Fibroblast of lung (primary cell): ENCODE data around the gene OR10H1. TPM values are rescaled to one million over a fixed set of nuclear protein-coding genes. Genes with fewer than 3 reads are reported as not detected.

Source experiments
- DNase-seq, 2 donors: peaks; one replicate each; pipeline versions ENCODE4 v3.0.0 to v3.0.0-alpha.2; 2010; ENCODE audit warnings: low read depth in 2 of 2
- H2AFZ ChIP-seq: 2 replicates; pipeline ENCODE4 v1.5.1; 2012; ENCODE audit warnings: low read length, control low read depth, inconsistent platforms
- H3K27ac ChIP-seq: 2 replicates; pipeline ENCODE4 v1.5.1; 2011; ENCODE audit warnings: low read length, control low read depth; ENCODE audit not compliant: insufficient read depth
- H3K27me3 ChIP-seq: 2 replicates; pipeline ENCODE4 v1.5.1; 2011; ENCODE audit warnings: mild to moderate bottlenecking, low read length; ENCODE audit not compliant: control insufficient read depth, insufficient read depth
- H3K36me3 ChIP-seq: 2 replicates; pipeline ENCODE4 v1.5.1; 2011; ENCODE audit warnings: low read length; ENCODE audit not compliant: control insufficient read depth, insufficient read depth
- H3K4me1 ChIP-seq: 2 replicates; pipeline ENCODE4 v1.5.1; 2011; ENCODE audit warnings: low read length; ENCODE audit not compliant: control insufficient read depth, insufficient read depth; ENCODE audit errors: extremely low read depth
- H3K4me2 ChIP-seq: 2 replicates; pipeline ENCODE4 v1.5.1; 2011; ENCODE audit warnings: low read length, control low read depth; ENCODE audit not compliant: insufficient read depth; ENCODE audit errors: extremely low read depth
- H3K4me3 ChIP-seq, 4 experiments: fragments of 200-600 bp in 1 of 4; sonication (generic) in 1 of 4; replicated peaks in 1 of 4; 2 replicates each; pipeline ENCODE4 v1.5.1; 2011 to 2016; ENCODE audit warnings: low read length in 4 of 4, low read depth in 3 of 4, mild to moderate bottlenecking in 3 of 4, control low read depth in 2 of 4, inconsistent platforms in 1 of 4, mixed read lengths in 1 of 4; ENCODE audit not compliant: insufficient read depth in 1 of 4; ENCODE audit errors: control extremely low read depth in 1 of 4
- H3K79me2 ChIP-seq: 2 replicates; pipeline ENCODE4 v1.5.1; 2012; ENCODE audit warnings: mild to moderate bottlenecking, low read length, inconsistent platforms; ENCODE audit not compliant: control insufficient read depth, insufficient read depth
- H3K9ac ChIP-seq: 2 replicates; pipeline ENCODE4 v1.5.1; 2011; ENCODE audit warnings: mild to moderate bottlenecking, low read length, control low read depth; ENCODE audit not compliant: insufficient read depth
- H3K9me3 ChIP-seq: 2 replicates; pipeline ENCODE4 v1.5.1; 2012; ENCODE audit warnings: low read depth, low read length; ENCODE audit not compliant: control insufficient read depth, insufficient read depth
- H4K20me1 ChIP-seq: 2 replicates; pipeline ENCODE4 v1.5.1; 2011; ENCODE audit warnings: low read length; ENCODE audit not compliant: control insufficient read depth, insufficient read depth; ENCODE audit errors: extremely low read depth
- CTCF ChIP-seq, 2 donors: IDR thresholded peaks in 1 of 2; conservative IDR thresholded peaks in 1 of 2; 1 replicate in 1 of 2; 2 replicates in 1 of 2; pipeline ENCODE4 v1.5.1; 2011 to 2012; ENCODE audit warnings: low read length in 2 of 2, control low read depth in 1 of 2, inconsistent platforms in 1 of 2, low read depth in 1 of 2, mild to moderate bottlenecking in 1 of 2
- EZH2 ChIP-seq: IDR thresholded peaks from 2 replicates; pipeline ENCODE4 v1.5.1; 2012; ENCODE audit warnings: low read length, control low read depth, mild to moderate bottlenecking; ENCODE audit errors: missing control alignments
- polyA plus RNA-seq, 2 donors: library from polyadenylated mRNA; depleted of rRNA in 1 of 2; stranded (reverse) in 1 of 2; unstranded in 1 of 2; fragments of >200 nt; gene quantifications; 2 replicates each; pipeline ENCODE4 v1.2.1, GENCODE V29; 2011 to 2012; ENCODE audit warnings: missing spikeins in 1 of 2
- total RNA-seq: library from RNA; depleted of rRNA; stranded (reverse); fragments of >200 nt; gene quantifications from 2 replicates; pipeline ENCODE4 v1.2.1, GENCODE V29; 2014

OR10H1 gene
- total and polyA plus RNA-seq, 2 donors (not counting 1 experiment from before 2014, with no cell fraction given): not detected

GRCh38 chr19:15779756-15780476 is 35.5 kb downstream of the OR10H1 start:
- no peak overlapping the region for H2AFZ ChIP-seq
- H3K27ac ChIP-seq: no peak overlapping the region
- H3K9me3 ChIP-seq: no peaks in the 10 kb centered on the region
- TF ChIP-seq CTCF (conservative IDR thresholded peaks at IDR 0.05 in 1 of 2, IDR thresholded peaks at IDR 0.05 in 1 of 2; ENCODE audit: low read depth in 1 of 2, low read length in 2 of 2) (no peak), EZH2 (no peak)
- no peaks in the 10 kb centered on the region for H3K36me3 ChIP-seq
- H3K4me3 ChIP-seq: no peak overlapping the region
- no peak overlapping the region for H3K4me2 ChIP-seq
- peak in 1 of 2 donors; percentile 18 for DNase-seq
- H3K9ac ChIP-seq: no peak overlapping the region
- no peaks in the 10 kb centered on the region for H3K4me1 ChIP-seq
- no peaks in the 10 kb centered on the region for H3K27me3 ChIP-seq
- H3K79me2 ChIP-seq: no peaks in the 10 kb centered on the region
- no peaks in the 10 kb centered on the region for H4K20me1 ChIP-seq

GRCh38 chr19:15776991-15777970 is 38.2 kb downstream of the OR10H1 start:
- Histone ChIP-seq H4K20me1 (no peaks in the 10 kb centered on the region), H3K4me1 (no peaks in the 10 kb centered on the region), H3K36me3 (no peaks in the 10 kb centered on the region), H2AFZ (no peak overlapping the region), H3K4me2 (no peak overlapping the region), H3K9ac (no peak overlapping the region), H3K79me2 (no peaks in the 10 kb centered on the region), H3K27ac (no peak overlapping the region), H3K9me3 (no peaks in the 10 kb centered on the region), H3K27me3 (no peaks in the 10 kb centered on the region), H3K4me3 (no peak overlapping the region)
- DNase-seq: no peak
- TF ChIP-seq EZH2 (no peak), CTCF (conservative IDR thresholded peaks at IDR 0.05 in 1 of 2, IDR thresholded peaks at IDR 0.05 in 1 of 2; ENCODE audit: low read depth in 1 of 2, low read length in 2 of 2) (no peak)

GRCh38 chr19:15776264-15776663 is 39.2 kb downstream of the OR10H1 start:
- H3K9me3 ChIP-seq: no peaks in the 10 kb centered on the region
- H3K9ac ChIP-seq: no peak overlapping the region
- H3K79me2 ChIP-seq: no peaks in the 10 kb centered on the region
- TF ChIP-seq EZH2: no peak
- TF ChIP-seq CTCF (conservative IDR thresholded peaks at IDR 0.05 in 1 of 2, IDR thresholded peaks at IDR 0.05 in 1 of 2; ENCODE audit: low read depth in 1 of 2, low read length in 2 of 2): no peak
- H3K4me3 ChIP-seq: no peak overlapping the region
- no peak overlapping the region for H2AFZ ChIP-seq
- no peak overlapping the region for H3K27ac ChIP-seq
- H3K36me3 ChIP-seq: no peaks in the 10 kb centered on the region
- H3K27me3 ChIP-seq: no peaks in the 10 kb centered on the region
- no peak for DNase-seq
- H3K4me2 ChIP-seq: no peak overlapping the region
- no peaks in the 10 kb centered on the region for H3K4me1 ChIP-seq
- H4K20me1 ChIP-seq: no peaks in the 10 kb centered on the region
